ENCODE results near the gene PRXL2A.
A peak's percentile ranks its signal among the peaks of the same experiment; 100 is the strongest.
"Not testable (repeated sequence)": the region's sequence is repeated elsewhere in the genome, so short reads cannot be mapped to it uniquely, and the experiment has no call there.

PRXL2A gene

DNA sequence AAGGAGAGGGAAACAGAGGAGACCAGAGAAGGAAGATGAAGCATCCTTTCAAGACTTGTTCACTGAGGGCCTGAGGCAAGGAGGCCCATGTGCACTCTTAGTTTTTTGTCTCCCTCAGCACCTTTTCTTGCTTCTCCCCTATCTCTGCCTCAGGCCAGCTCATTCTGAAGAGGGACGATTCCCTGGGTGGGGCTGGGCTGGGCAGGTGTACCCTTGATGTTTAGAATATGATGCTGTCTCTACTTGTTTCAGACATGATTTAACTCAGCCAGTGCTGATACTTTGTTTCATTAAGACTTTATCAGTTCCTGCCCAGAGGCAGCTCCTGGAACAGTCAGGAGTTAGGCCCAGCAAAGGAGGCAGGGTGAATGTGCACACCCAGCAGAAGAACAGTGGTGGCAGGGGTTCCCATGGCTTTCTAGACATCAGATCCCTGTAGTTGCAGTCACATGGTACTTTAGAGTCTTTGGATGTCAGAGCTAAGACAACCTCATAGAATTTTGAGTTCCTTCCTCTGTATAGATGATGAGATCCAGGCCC, 3.4 kb downstream of the PRXL2A start:
- DNase-seq: no peak

DNA sequence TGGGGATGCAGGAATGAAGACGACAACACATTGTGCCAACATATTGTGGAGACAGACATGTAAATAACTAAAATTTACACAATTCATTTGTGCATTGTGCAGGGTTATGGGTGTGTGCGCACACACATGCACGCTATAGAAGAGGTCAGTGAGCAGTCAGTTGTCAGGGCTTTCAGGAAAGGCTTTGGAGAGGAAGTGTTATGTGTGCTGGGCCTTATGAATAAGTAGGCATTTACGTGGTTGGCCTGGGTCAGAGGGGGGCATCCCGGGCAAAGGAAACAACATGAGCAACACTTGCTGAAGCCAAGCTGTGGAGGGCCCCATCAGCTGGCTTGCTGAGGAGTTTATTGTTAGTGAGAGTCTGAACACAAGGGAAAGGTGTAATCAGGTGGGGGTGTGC, 4.1 kb downstream of the PRXL2A start:
- DNase-seq: no peak

DNA sequence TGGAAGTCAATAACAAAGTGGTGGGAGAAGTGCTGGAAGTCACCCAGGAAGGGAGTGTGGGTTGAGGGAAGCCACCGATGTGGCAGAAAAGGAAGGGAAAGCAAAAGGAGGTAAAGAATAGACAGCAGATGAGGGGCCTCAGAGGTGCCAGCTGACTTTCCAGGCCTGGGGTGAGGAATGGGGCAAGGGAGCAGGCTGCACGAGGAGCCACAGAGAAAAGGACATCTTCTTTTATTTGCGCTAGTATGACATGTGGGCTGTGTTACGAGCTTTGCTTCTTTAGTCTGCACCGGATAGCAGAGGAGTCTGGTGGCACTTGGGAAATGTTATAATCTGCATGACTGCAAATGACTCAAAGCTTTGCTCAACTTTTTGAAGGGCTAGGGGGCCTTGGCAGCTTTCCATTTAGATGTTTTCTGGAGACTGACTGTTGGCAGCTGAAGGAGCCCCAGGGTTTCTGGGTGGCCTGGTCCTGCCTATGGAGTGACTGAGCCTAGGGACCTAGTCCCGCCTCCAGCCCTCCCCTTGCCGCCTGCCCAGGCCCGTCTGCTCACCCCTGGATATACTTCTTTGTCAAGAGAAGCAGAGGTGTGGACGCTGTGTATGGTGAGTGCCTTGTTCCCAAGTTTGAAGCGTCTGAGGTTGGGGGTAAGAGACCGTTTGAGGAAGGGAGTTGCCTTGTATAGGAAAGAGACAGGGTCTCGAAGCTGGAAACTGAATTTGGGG, 5.1 kb downstream of the PRXL2A start:
- DNase-seq: peak; percentile 80

GRCh38 chr10:80414142-80414895, 6.0 kb downstream of the PRXL2A start:
- no peak for DNase-seq

GRCh38 chr10:80415734-80416478, 7.6 kb downstream of the PRXL2A start:
- no peak for DNase-seq

- peak; percentile 63 for DNase-seq
These were observed 8.2 kb downstream of the PRXL2A start for GRCh38 chr10:80416479-80417098.

DNA sequence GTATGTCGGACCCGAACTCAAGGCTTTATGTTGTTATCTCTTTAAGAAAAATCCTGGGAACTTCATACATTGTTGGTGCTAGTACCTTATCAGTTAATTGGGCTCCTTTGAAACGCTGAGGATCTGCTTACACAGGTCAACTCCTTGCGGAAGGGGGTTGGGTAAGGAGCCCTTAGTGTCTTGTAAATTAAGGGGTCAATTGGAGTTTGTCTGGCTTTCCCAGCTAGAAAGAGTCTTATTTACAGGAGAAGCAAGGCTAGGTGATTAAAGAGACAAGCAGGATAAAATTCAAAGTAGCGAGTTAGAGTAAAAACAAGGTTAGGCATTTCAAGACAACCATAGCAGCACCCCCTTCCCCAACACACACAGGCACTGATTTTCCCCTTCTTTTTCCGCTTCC, 8.9 kb downstream of the PRXL2A start:
- not testable (repeated sequence) for DNase-seq

GRCh38 chr10:80421050-80421706, 12.8 kb downstream of the PRXL2A start:
- DNase-seq: no peak

DNA sequence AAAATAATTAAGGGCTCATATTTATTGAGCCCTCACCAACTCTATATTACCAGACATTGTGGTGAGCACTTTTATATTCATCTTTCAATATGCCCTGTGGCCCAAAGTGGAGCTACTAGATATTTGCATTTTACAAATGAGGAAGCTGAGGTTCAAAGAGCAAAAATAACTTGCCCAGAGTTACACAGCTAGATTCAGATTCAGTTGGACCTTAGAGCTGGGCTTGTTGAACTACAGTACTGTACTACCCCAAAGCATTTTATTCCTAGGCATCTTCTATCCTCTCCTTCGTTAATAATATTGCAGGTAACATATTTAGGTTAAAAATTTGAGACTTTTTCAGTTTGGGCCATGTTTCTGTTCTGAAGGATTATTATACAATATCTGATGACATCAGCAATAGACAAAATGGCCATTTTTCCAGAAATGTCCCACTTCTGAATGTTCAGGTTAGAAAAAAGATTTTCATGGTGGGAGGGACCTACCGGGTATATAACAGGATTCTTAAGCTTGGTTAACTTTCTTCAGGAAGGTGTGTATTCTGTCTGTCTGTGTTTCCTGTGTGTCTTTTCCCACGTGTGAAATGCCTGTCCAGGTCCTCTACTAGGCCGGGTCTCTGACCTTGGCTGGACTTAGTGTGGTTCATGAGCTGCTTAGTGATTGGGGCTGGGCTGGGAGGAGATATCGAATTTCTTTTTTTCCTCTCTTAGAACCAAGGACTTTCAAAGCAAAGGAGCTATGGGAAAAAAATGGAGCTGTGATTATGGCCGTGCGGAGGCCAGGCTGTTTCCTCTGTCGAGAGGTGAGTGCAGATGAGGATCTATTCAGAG, 13.6 kb downstream of the PRXL2A start:
- no peak for DNase-seq

- no peak for DNase-seq
These were observed 17.6 kb downstream of the PRXL2A start for GRCh38 chr10:80425901-80426300.

- no peak for DNase-seq
These were observed 19.2 kb downstream of the PRXL2A start for GRCh38 chr10:80427541-80427940.

- DNase-seq: no peak
These were observed 21.2 kb downstream of the PRXL2A start for GRCh38 chr10:80429521-80429973.

- no peak for DNase-seq
These were observed 24.8 kb downstream of the PRXL2A start for GRCh38 chr10:80433134-80433533.

DNA sequence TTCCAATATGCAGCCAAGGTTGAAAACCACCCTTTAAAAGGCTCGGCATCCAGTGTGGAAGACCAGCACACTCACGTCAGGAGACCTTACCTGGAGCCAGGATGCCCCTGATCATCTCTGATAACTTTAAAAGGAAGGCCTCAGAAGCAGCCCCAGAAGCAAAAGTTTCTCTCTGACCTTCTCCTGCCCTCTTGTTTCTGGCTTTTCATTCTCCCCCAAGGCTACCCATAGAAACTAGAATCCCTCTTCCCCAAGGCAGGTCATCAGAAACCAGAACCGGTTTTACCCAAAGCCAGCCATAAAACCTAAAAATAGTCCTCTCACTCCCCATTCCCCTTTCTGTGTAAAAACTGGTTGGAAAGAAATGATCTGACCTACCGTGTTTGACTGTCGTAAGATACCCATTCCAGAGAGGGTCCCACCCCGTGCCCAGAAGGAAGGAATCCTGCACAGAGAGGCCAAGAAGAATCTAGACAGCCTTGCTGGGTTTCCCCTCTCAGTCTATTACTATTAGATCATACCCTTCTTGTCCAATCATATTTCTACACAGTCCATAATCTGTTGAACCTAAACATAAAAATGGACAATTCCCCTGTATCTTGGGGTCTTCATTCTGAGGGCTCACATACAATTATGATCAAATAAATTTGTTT, 28.2 kb downstream of the PRXL2A start:
- no peak for DNase-seq

DNA sequence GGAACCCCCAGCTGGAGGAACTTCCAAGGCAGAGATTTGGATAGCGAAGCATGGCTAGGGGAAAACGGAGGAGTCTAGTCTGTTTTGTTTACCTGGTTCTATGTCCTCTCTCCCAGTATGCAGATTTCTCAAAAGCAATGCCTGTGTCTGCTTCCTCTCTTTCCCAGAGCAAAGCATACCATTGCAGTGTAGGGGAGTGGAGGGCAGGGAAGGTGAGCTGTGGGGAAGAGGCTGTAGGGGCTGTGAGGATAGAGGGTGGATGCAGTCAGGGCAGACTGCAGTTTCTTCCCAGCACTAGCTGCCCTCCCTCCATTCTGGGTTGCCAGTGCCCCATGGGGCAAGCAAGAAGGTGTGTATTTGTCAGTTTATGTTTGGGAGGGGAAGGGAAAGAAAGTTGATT, 28.9 kb downstream of the PRXL2A start:
- no peak for DNase-seq

DNA sequence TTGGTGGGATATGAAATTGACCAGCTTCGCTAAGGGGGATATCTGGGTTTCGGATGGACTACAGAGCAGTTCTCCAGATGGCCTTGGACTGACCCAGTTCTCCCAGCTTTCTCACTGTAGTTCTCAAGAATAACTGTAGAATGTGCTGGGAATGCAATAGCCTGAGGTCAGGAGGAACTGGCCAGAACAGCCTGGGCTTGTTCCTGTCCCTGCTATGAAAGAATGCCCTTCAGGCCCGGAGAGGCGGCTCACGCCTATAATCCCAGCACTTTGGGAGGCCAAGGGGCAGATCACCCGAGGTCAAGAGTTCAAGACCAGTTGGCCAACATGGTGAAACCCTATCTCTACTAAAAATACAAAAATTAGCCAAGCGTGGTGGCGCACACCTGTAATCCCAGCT, 33.5 kb downstream of the PRXL2A start:
- DNase-seq: no peak

DNA sequence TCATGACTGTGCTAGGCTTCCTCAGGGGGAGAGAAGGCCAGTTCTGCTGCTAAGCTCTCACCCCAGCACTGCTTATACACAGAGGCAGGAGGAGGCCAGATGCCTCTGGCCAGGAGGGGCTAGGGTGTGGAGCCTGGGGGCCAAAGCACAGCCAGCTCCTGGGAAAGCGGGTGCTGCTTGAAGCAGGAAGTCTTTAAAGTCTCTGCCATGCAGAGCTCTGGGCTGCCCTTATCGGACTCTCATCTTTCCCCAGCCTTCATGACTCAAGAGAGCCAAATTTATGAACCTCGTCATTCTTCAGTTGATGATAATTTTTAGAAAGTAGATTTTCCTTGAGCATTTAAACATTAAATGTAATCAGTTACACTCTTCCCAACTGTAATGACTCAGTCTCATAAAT, 34.5 kb downstream of the PRXL2A start:
- DNase-seq: no peak

DNA sequence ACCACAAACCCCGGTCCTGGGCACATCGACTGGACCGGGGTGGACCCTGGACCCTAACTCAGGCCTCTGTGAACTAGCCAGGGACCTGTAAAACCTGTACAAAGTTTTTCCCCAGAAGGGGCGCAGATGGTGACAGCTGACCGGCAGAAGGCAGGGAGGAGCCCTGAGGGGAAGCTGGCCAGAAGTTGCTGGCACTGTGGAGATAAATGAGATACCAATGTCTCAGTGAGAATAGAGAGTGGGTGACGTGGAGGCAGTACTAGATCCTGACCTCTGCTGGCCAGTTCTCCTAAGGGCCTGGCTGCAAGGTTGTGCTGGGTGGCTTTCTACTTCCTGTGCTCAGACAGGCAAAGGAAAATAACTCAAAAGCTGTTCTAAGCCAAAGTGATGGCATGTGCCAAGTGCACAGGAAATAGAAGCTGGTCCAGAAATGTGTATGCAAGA, 35.2 kb downstream of the PRXL2A start:
- DNase-seq: peak; percentile 13

DNA sequence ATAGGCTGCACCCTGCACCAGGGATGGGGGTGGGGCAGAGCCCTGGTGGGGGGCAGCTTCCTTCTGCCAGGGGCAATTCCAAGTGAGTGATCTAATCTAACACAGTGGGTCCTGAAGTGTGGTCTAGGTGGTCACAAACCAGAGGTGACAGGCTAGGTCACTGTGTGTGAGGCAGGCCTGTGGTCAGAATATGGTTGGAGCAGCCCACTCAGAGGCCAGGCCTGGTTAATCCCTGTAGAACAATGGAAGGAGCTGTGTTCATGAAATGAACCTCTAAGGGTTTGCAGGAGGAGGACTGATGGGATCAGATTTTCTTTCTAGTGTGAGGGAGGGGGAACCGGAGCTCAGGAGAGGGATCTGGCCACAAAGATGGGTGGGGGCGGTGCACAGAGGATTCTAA, 35.8 kb downstream of the PRXL2A start:
- DNase-seq: no peak

DNA sequence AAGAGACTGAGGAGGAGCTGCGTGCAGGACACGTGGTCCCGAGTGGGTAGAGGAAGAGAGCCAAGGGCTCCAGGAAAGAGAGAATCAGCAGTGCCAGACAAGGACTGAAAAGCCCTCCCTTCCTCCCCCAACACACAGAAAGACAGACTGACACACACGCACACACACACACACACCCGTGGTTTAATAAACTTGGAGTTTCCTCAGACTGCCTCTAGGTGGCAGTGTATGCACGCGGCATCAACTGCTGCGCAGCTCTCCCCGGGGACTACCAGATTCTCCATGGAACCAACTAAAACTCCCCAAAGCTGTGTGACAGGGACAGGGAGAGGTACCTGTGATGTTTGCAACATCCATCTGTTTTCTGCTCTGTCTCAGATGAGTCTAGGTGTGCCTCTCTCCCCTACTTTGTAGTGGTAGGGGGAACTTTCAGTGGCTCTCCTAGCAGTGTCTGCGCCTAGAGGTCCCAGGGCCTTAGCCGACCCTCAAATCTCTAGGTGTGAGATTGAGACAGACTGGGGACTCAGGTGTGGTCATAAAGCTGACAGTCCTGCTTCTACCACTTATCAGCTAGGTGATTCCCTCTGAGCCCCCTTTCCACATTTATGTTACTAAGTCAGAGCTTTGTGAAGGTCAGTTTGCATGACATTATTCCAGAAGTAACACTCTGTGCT, 36.4 kb downstream of the PRXL2A start:
- DNase-seq: peak; percentile 80

Measured in fibroblast of skin of abdomen (primary cell).